AG09319 (cell line): Measurements from ENCODE around the gene CIC.

Experiments
- DNase-seq: peaks from one replicate; pipeline ENCODE4 v3.0.0-alpha.2; 2010; ENCODE audit warnings: low read depth; ENCODE audit errors: extremely low read depth
- CTCF ChIP-seq: IDR thresholded peaks from 2 replicates; pipeline ENCODE4 v1.5.1; 2011; ENCODE audit warnings: low read depth, mild to moderate bottlenecking, inconsistent platforms, low read length, moderate library complexity

The CIC gene

GRCh38 chr19:42303876-42304275, 34.8 kb downstream of the CIC start:
- DNase-seq = no peak
- TF ChIP-seq CTCF = no peak

GRCh38 chr19:42306646-42307045, 37.6 kb downstream of the CIC start:
- no peak for TF ChIP-seq CTCF
- no peak for DNase-seq

- no peak for TF ChIP-seq CTCF
- no peak for DNase-seq
Measured at GRCh38 chr19:42309686-42310085, 40.6 kb downstream of the CIC start.

GRCh38 chr19:42311657-42312056, 42.6 kb downstream of the CIC start:
- DNase-seq = no peak
- TF ChIP-seq CTCF = no peak

GRCh38 chr19:42312370-42312769, 43.3 kb downstream of the CIC start:
- TF ChIP-seq CTCF = no peak
- DNase-seq = no peak

- no peak for TF ChIP-seq CTCF
- no peak for DNase-seq
Measured at GRCh38 chr19:42313096-42313839, 44.2 kb downstream of the CIC start, which contains the start of gene TMEM145. TSS of gene TMEM145 (plus strand) at chr19:42313309. CDS start at chr19:42313377, 68 bp downstream.

- no peak for TF ChIP-seq CTCF
- no peak for DNase-seq
Measured at GRCh38 chr19:42313840-42314755, 45.0 kb downstream of the CIC start.
